ENCODE data around the gene AP4S1. TPM values are rescaled to one million over a fixed set of nuclear protein-coding genes. Genes with fewer than 3 reads are reported as not detected.
"Not testable (repeated sequence)": the region's sequence is repeated elsewhere in the genome, so short reads cannot be mapped to it uniquely, and the experiment has no call there.

AP4S1 gene
- total RNA-seq, 1 donor from 2014 or later, result 6.3 TPM

GRCh38 chr14:31085027-31085426, 59.6 kb downstream of the AP4S1 start:
- no peak for TF ChIP-seq CTCF (IDR thresholded peaks at IDR 0.05)
- H3K4me1 Mint-ChIP-seq (ENCODE audit: unreplicated experiment), result peaks cover 7% of the 10 kb centered on the region
- no peak for DNase-seq (ENCODE audit: extremely low spot score, unreplicated experiment)
- no peak overlapping the region for H3K27ac Mint-ChIP-seq (ENCODE audit: unreplicated experiment)
- no peak overlapping the region for H3K4me3 Mint-ChIP-seq (ENCODE audit: unreplicated experiment)
- H3K9me3 Mint-ChIP-seq (ENCODE audit: unreplicated experiment), result no peaks in the 10 kb centered on the region
- no peaks in the 10 kb centered on the region for H3K36me3 Mint-ChIP-seq (ENCODE audit: unreplicated experiment)
- H3K27me3 Mint-ChIP-seq (ENCODE audit: unreplicated experiment), result no peaks in the 10 kb centered on the region

GRCh38 chr14:31086466-31086865, 61.0 kb downstream of the AP4S1 start:
- not testable (repeated sequence) for H3K36me3 Mint-ChIP-seq (ENCODE audit: unreplicated experiment); H3K27me3 Mint-ChIP-seq (ENCODE audit: unreplicated experiment); H3K4me3 Mint-ChIP-seq (ENCODE audit: unreplicated experiment); H3K27ac Mint-ChIP-seq (ENCODE audit: unreplicated experiment); DNase-seq (ENCODE audit: extremely low spot score, unreplicated experiment); H3K9me3 Mint-ChIP-seq (ENCODE audit: unreplicated experiment)
- H3K4me1 Mint-ChIP-seq (ENCODE audit: unreplicated experiment), result peaks cover 13% of the 10 kb centered on the region

GRCh38 chr14:31090883-31091764, 65.7 kb downstream of the AP4S1 start:
- peak overlapping the region; percentile 80 for H3K27ac Mint-ChIP-seq (ENCODE audit: unreplicated experiment)
- H3K27me3 Mint-ChIP-seq (ENCODE audit: unreplicated experiment), result no peaks in the 10 kb centered on the region
- no peaks in the 10 kb centered on the region for H3K9me3 Mint-ChIP-seq (ENCODE audit: unreplicated experiment)
- no peak for TF ChIP-seq CTCF (IDR thresholded peaks at IDR 0.05)
- DNase-seq (ENCODE audit: extremely low spot score, unreplicated experiment), result no peak
- peaks cover 18% of the 10 kb centered on the region for H3K4me1 Mint-ChIP-seq (ENCODE audit: unreplicated experiment)
- peaks cover 1% of the 10 kb centered on the region for H3K36me3 Mint-ChIP-seq (ENCODE audit: unreplicated experiment)
- H3K4me3 Mint-ChIP-seq (ENCODE audit: unreplicated experiment), result no peak overlapping the region

DNA sequence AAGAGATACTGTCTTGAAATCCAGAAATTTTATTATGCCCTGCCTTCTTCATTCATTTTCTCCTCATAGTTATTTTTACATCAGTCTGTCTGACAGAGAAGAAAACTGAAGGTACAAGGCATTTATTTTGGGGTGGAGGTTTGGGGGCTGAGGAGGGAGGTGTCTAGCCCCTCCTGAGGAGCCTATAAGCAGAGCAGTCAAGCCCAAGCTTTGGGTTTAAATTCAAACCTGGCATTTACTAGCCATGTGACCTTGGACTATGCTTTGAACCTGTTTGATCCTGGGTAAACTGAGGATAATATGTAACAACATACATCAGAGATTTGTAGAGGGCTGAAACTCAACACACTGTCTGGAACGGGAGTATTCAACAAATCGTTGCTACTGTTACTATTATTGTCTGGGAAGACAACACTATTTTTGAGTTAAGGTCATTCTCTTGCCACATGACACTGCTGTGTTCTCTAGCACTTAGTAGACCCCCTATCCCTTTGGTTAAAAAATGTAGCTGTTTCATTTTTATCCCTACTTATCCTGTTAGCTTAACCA, 66.8 kb downstream of the AP4S1 start:
- Mint-ChIP-seq H3K4me1 (ENCODE audit: unreplicated experiment) (peaks cover 18% of the 10 kb centered on the region), H3K27me3 (ENCODE audit: unreplicated experiment) (no peaks in the 10 kb centered on the region), H3K4me3 (ENCODE audit: unreplicated experiment) (no peak overlapping the region), H3K36me3 (ENCODE audit: unreplicated experiment) (peaks cover 5% of the 10 kb centered on the region), H3K9me3 (ENCODE audit: unreplicated experiment) (no peaks in the 10 kb centered on the region), H3K27ac (ENCODE audit: unreplicated experiment) (no peak overlapping the region)
- DNase-seq (ENCODE audit: extremely low spot score, unreplicated experiment), result no peak
- TF ChIP-seq CTCF (IDR thresholded peaks at IDR 0.05), result no peak

GRCh38 chr14:31093884-31094839, 68.7 kb downstream of the AP4S1 start:
- peaks cover 14% of the 10 kb centered on the region for H3K36me3 Mint-ChIP-seq (ENCODE audit: unreplicated experiment)

GRCh38 chr14:31095817-31096216, 70.4 kb downstream of the AP4S1 start:
- not testable (repeated sequence) for H3K4me3 Mint-ChIP-seq (ENCODE audit: unreplicated experiment); H3K27me3 Mint-ChIP-seq (ENCODE audit: unreplicated experiment); H3K9me3 Mint-ChIP-seq (ENCODE audit: unreplicated experiment); DNase-seq (ENCODE audit: extremely low spot score, unreplicated experiment); H3K27ac Mint-ChIP-seq (ENCODE audit: unreplicated experiment)
- peaks cover 29% of the 10 kb centered on the region for H3K36me3 Mint-ChIP-seq (ENCODE audit: unreplicated experiment)
- peaks cover 12% of the 10 kb centered on the region for H3K4me1 Mint-ChIP-seq (ENCODE audit: unreplicated experiment)

More at GRCh38 chr14:31093884-31094839, 68.7 kb downstream of the AP4S1 start:
- not testable (repeated sequence) for H3K9me3 Mint-ChIP-seq (ENCODE audit: unreplicated experiment); H3K27ac Mint-ChIP-seq (ENCODE audit: unreplicated experiment); H3K4me3 Mint-ChIP-seq (ENCODE audit: unreplicated experiment); DNase-seq (ENCODE audit: extremely low spot score, unreplicated experiment); H3K27me3 Mint-ChIP-seq (ENCODE audit: unreplicated experiment)
- peaks cover 18% of the 10 kb centered on the region for H3K4me1 Mint-ChIP-seq (ENCODE audit: unreplicated experiment)
